Subcutaneous adipose tissue (tissue), 4 donors: ENCODE measurements around the gene GSTM2. TPM values are rescaled to one million over a fixed set of nuclear protein-coding genes. Genes with fewer than 3 reads are reported as not detected.

ENCODE experiments used
- CTCF ChIP-seq: fragments of 450-650 bp; IDR thresholded peaks from one replicate; pipeline ENCODE4 v1.5.1; 2016; ENCODE audit warnings: low read depth, mild to moderate bottlenecking, control low read depth, antibody characterized with exemption, moderate library complexity
- total RNA-seq, 4 donors: library from RNA; depleted of rRNA; stranded (reverse); fragments of >200 nt; gene quantifications; one replicate each; pipeline ENCODE4 v1.1.0, GENCODE V29; 2016

GSTM2 gene
- total RNA-seq, 4 donors from 2014 or later: 38.0 to 87.8 (median 58.4) TPM

- TF ChIP-seq CTCF: no peak
Measured at GRCh38 chr1:109622137-109622892, 45.5 kb upstream of the GSTM2 start.

DNA sequence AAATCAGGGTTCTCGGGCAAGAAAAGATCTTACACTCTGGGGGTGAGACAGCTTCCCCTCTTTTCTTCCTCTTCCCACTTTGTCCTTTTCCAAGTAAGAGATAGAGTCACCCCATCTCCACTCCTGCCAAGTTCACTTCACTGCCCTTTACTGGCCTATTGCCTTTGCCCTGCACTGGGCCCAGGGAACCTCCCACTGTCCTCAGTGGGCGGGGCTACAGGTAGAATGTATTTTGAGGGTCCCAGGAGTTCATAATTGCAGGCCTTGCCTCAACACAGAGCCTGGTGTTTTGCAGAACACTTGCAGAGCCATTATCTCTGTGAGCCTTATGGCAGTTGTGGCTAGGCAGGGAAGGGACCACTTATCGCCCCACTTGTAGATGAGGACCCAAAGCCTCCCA lies 45.0 kb upstream of the GSTM2 start:
- TF ChIP-seq CTCF: no peak

DNA sequence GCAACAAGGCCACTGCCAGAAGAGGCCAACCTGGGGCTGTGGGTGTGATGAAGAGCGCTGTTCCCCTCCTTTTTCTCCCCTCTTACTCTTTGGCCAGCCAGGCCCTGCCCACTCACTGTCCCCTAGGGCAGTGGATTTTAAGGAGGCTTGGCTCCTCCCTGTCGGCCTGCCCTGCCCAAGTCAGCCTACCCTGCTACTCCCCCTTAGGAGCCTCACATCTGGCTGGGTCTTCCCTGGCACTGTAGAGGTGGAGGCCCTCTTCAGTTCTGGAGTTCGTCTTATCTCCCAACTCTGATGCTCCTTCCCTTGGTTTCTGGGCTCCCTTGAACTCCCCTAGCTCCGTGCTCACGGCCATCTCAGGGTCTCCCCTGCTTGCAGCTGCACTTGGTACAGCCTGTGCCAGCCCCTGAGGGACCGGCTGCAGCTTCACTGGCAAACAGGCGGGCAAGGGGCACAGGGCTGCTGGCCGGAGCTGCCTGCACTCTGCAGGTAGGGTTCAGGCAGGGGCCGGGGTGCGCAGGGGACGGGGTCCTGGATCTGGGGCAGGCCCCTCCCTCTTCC lies 44.2 kb upstream of the GSTM2 start:
- no peak for TF ChIP-seq CTCF

DNA sequence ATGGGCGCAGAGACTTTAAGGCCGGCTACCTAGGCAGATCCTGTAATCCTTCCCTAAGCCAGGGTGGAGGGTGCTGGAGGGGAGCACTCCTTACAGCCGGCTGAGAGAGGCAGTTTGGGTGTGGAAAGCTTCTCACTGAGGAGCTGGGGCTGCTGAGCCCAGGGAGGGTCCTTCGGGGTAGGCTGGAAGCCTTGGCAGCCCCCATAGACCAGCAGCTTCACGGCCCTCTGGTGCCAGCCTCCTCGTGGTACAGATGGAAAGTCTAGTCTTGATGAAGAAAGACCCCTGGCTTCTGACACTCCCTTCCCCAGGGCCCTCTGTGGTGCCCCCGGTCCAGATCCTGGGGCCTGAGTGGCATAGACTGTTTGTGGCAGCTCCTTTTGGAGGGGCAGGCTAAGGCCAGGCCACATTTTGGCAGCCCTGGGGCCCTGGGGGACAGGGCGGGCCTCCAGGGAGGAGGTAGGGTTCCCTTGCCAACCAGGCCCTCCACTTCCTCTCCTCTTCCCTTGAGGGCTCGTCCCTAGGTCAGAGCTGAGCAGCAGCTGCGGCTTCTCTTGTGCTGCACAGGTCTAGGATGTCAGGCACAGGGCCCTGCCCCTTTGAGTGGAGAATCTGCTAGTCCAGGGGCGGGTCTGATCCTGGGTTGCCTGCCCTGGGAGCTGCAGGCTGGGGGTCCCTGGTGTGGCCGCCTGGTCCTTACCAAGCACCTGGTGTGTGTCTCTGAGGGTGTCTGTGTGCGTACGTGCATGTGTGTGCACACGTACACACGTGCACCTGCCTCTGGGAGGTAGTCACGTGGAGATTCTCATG lies 43.5 kb upstream of the GSTM2 start:
- no peak for TF ChIP-seq CTCF

DNA sequence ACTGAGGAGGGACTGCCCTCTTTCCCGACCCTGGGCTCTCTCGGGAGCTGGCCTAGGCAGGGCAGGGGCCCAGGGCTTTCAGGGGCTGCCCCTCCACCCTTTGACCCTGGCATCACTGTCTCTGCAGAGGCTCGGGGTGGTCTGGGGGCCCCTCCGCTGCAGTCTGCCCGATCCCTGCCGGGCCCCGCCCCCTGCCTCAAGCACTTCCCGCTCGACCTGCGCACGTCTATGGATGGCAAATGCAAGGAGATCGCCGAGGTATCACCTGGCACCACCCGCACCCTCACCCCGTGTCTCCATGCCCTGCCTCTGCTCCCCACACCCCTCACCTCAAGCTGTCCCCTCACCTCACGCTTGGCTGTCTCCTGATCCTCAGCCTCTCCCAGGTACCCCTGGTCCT lies 42.7 kb upstream of the GSTM2 start:
- no peak for TF ChIP-seq CTCF

- TF ChIP-seq CTCF: no peak
Measured at GRCh38 chr1:109625601-109626560, 42.0 kb upstream of the GSTM2 start.
